K562 (cell line): Measurements from ENCODE around the gene HDHD3. TPM values are rescaled to one million over a fixed set of nuclear protein-coding genes. Genes with fewer than 3 reads are reported as not detected.

ENCODE experiments used
- C11orf30 ChIP-seq: fragments of 450-650 bp; IDR thresholded peaks from 2 replicates; pipeline ENCODE4 v1.6.1; 2016; ENCODE audit warnings: low read depth, mild to moderate bottlenecking
- CEBPZ ChIP-seq: fragments of 150-350 bp; IDR thresholded peaks from 2 replicates; pipeline ENCODE4 v1.6.1; 2014; ENCODE audit warnings: low read depth, mild to moderate bottlenecking, low read length, borderline replicate concordance
- DPF2 ChIP-seq: fragments of 450-650 bp; IDR thresholded peaks from 2 replicates; pipeline ENCODE4 v1.6.1; 2016
- HBP1 ChIP-seq: fragments of 450-650 bp; formaldehyde crosslinking; IDR thresholded peaks from 2 replicates; pipeline ENCODE4 v1.4.0; 2022; ENCODE audit warnings: missing genetic modification characterization
- HCFC1 ChIP-seq: IDR thresholded peaks from 2 replicates; pipeline ENCODE4 v1.6.1; 2012; ENCODE audit warnings: low read depth, low read length, improper control_type of control experiment
- KDM4B ChIP-seq, 2 experiments: fragments of 450-650 bp in 1 of 2; sonication (generic) in 1 of 2; IDR thresholded peaks; 2 replicates each; pipeline ENCODE4 v1.6.1; 2016 to 2017; ENCODE audit warnings: borderline replicate concordance in 2 of 2, antibody characterized with exemption in 1 of 2, low read depth in 1 of 2, mild to moderate bottlenecking in 1 of 2
- L3MBTL2 ChIP-seq: fragments of 450-650 bp; IDR thresholded peaks from 2 replicates; pipeline ENCODE4 v1.6.1; 2016; ENCODE audit warnings: mild to moderate bottlenecking, moderate library complexity
- LEF1 ChIP-seq: fragments of 450-650 bp; IDR thresholded peaks from 2 replicates; pipeline ENCODE4 v1.6.1; 2016; ENCODE audit warnings: mild to moderate bottlenecking
- MAFG ChIP-seq: fragments of 450-650 bp; conservative IDR thresholded peaks from 2 replicates; pipeline ENCODE4 v1.6.1; 2016; ENCODE audit warnings: missing genetic modification characterization, missing compliant biosample characterization
- MEIS2 ChIP-seq: fragments of 450-650 bp; IDR thresholded peaks from 2 replicates; pipeline ENCODE4 v1.6.1; 2014; ENCODE audit warnings: mild to moderate bottlenecking; ENCODE audit not compliant: partially characterized antibody
- MTA1 ChIP-seq: fragments of 450-650 bp; IDR thresholded peaks from 2 replicates; pipeline ENCODE4 v1.6.1; 2017; ENCODE audit warnings: borderline replicate concordance
- NBN ChIP-seq: fragments of 450-650 bp; IDR thresholded peaks from 2 replicates; pipeline ENCODE4 v1.6.1; 2016; ENCODE audit warnings: low read depth, mild to moderate bottlenecking
- RUNX1 ChIP-seq: sonication (generic); IDR thresholded peaks from 2 replicates; pipeline ENCODE4 v1.6.1; 2016; ENCODE audit warnings: antibody characterized with exemption, low read depth
- ZC3H4 ChIP-seq: sonication (generic); formaldehyde crosslinking; IDR thresholded peaks from 2 replicates; pipeline ENCODE4 v1.9.0; 2021; ENCODE audit warnings: missing genetic modification reagents, borderline replicate concordance
- ZNF232 ChIP-seq: sonication (generic); formaldehyde crosslinking; IDR thresholded peaks from 2 replicates; pipeline ENCODE4 v1.8.0; 2022; ENCODE audit warnings: mild to moderate bottlenecking, missing genetic modification reagents
- ZNF318 ChIP-seq, 2 experiments: fragments of 450-650 bp; IDR thresholded peaks; 2 replicates each; pipeline ENCODE4 v1.6.1; 2016; ENCODE audit warnings: mild to moderate bottlenecking in 2 of 2, borderline replicate concordance in 1 of 2, low read depth in 1 of 2, moderate library complexity in 1 of 2
- polyA plus RNA-seq, 8 experiments: library from polyadenylated mRNA; depleted of rRNA in 4 of 8; stranded (reverse) in 5 of 8; unstranded in 3 of 8; fragments of >200 nt; fragmentation: Nextera tagmentation in 2 of 8; fragmentation: Illumina TruSeq in 1 of 8; extraction: Ambion mirVana in 2 of 8; extraction: Trizol in 1 of 8; gene quantifications; 2 replicates each; pipeline versions ENCODE4 v1.2.1 to v1.2.3, GENCODE V29; 2011 to 2014; ENCODE audit warnings: inconsistent platforms in 1 of 8, missing spikeins in 1 of 8
- total RNA-seq, 7 experiments: library from RNA; depleted of rRNA in 6 of 7; stranded (reverse); fragments of >200 nt in 6 of 7; fragmentation: Illumina TruSeq in 2 of 7; extraction: Trizol in 2 of 7; gene quantifications; 2 replicates each; pipeline versions ENCODE4 v1.2.1 to v1.2.3, GENCODE V29; 2011 to 2021; ENCODE audit warnings: low replicate concordance in 1 of 7

HDHD3 gene
- total and polyA plus RNA-seq, 9 of the 15 experiments (the other 6 are each of a cell fraction or from before 2014, with no cell fraction given): 1.1 to 19.1 (median 10.9) TPM

DNA sequence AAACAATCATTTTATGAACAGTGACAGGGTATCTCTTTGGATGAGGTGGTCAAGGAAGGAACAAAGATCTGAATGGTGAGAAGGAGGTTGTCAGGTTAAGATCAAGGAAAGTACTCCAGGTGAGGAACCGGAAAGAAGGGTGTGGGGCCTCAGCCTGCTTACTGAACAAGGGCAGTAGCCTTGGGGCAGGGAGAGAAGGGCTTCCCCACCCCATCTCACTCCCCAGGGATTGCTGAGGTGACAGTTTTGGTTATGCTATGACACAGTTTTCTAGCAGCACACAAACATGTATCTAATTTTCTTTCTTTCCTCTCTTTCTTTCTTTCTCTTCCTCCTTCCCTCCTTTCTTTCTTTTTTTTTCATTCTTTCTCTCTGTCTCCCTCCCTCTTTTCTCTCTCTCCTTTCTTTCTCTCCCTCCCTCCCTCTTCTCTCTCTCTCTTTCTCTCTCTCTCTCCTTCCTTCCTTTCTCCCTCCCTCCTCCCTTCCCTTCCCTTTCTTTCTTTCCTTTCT, 4.1 kb upstream of the HDHD3 start (continued):
- no peak for TF ChIP-seq NBN
- TF ChIP-seq LEF1: no peak
- TF ChIP-seq KDM4B (IDR thresholded peaks at IDR 0.05; ENCODE audit: borderline replicate concordance in 2 of 2, low read depth in 1 of 2): no peak
- no peak for TF ChIP-seq RUNX1
- TF ChIP-seq L3MBTL2: no peak
- TF ChIP-seq HCFC1: no peak
- TF ChIP-seq DPF2: 0 out of 2 replicates have a peak, but pooled peaks have one; percentile 28
- peak; percentile 80 for TF ChIP-seq MTA1
- no peak; the same call in 1 of the 2 replicates for TF ChIP-seq HBP1 (CRISPR knock-in tag)
- peak; percentile 96 for TF ChIP-seq C11orf30
- no peak for TF ChIP-seq CEBPZ
- TF ChIP-seq MEIS2: no peak
- no peak for TF ChIP-seq ZNF318 (IDR thresholded peaks at IDR 0.05; ENCODE audit: borderline replicate concordance in 1 of 2, low read depth in 1 of 2)
- no peak for TF ChIP-seq ZNF232 (CRISPR knock-in tag)
- TF ChIP-seq MAFG (tag): peak; percentile 91
- TF ChIP-seq ZC3H4 (CRISPR knock-in tag): no peak
